Naive thymus-derived CD8-positive, alpha-beta T cell (primary cell): ENCODE data around the gene TRPM1. TPM values are rescaled to one million over a fixed set of nuclear protein-coding genes. Genes with fewer than 3 reads are reported as not detected.

ENCODE experiments used
- ATAC-seq, 2 donors: fragments of 150-1000 bp; cut with Tn5 transposase in 1 of 2; sonication (Bioruptor Pico), chemical (Tn5 transposase) in 1 of 2; 1 replicate in 1 of 2; 2 replicates in 1 of 2; pipeline ENCODE4 v1.10.0; 2021; ENCODE audit warnings: mild to moderate bottlenecking in 2 of 2, moderate library complexity in 2 of 2
- POLR2A ChIA-PET: fragments of 350-600 bp; sonication (Branson Sonifier 250); formaldehyde crosslinking; loops from one replicate; lab custom pipeline; 2021; ENCODE audit warnings: antibody characterized with exemption; lab: Charles Lee
- DNase-seq, 10 donors: peaks; one replicate each; pipeline versions ENCODE4 v3.0.0 to v3.0.0-alpha.2; 2020 to 2022
- H3K27ac Mint-ChIP-seq, 10 donors: one replicate each; pipeline ENCODE4 v1.8.0; 2020 to 2022; ENCODE audit warnings: mild to moderate bottlenecking in 10 of 10, mixed read lengths in 10 of 10, moderate library complexity in 4 of 10, inconsistent platforms in 1 of 10
- H3K27me3 Mint-ChIP-seq, 5 donors: one replicate each; pipeline ENCODE4 v1.8.0; 2021 to 2022; ENCODE audit warnings: mixed read lengths in 5 of 5
- H3K36me3 Mint-ChIP-seq, 3 donors: one replicate each; pipeline ENCODE4 v1.8.0; 2020 to 2022; ENCODE audit warnings: mixed read lengths in 3 of 3, mild to moderate bottlenecking in 2 of 3, inconsistent platforms in 1 of 3
- H3K4me1 Mint-ChIP-seq, 4 donors: one replicate each; pipeline ENCODE4 v1.8.0; 2021 to 2022; ENCODE audit warnings: mixed read lengths in 4 of 4
- H3K4me3 Mint-ChIP-seq, 10 donors: one replicate each; pipeline ENCODE4 v1.8.0; 2020 to 2022; ENCODE audit warnings: mild to moderate bottlenecking in 10 of 10, mixed read lengths in 10 of 10, moderate library complexity in 6 of 10, inconsistent platforms in 1 of 10
- H3K9me3 Mint-ChIP-seq, 9 donors: one replicate each; pipeline ENCODE4 v1.8.0; 2020 to 2022; ENCODE audit warnings: mixed read lengths in 9 of 9, mild to moderate bottlenecking in 3 of 9, inconsistent platforms in 1 of 9, moderate library complexity in 1 of 9
- polyA plus RNA-seq, 3 donors: library from polyadenylated mRNA; unstranded; fragments of 300-500 nt; fragmentation: Illumina TruSeq; gene quantifications; one replicate each; pipeline ENCODE4 v1.2.3, GENCODE V29; 2021
- total RNA-seq, 8 experiments: library from RNA in 2 of 8; stranded (reverse) in 2 of 8; gene quantifications; one replicate each; pipeline ENCODE4 v1.2.3 and lab custom pipeline; 2021 to 2026

Gene TRPM1
- total and polyA plus RNA-seq, 5 experiments from 2014 or later, result not detected

DNA sequence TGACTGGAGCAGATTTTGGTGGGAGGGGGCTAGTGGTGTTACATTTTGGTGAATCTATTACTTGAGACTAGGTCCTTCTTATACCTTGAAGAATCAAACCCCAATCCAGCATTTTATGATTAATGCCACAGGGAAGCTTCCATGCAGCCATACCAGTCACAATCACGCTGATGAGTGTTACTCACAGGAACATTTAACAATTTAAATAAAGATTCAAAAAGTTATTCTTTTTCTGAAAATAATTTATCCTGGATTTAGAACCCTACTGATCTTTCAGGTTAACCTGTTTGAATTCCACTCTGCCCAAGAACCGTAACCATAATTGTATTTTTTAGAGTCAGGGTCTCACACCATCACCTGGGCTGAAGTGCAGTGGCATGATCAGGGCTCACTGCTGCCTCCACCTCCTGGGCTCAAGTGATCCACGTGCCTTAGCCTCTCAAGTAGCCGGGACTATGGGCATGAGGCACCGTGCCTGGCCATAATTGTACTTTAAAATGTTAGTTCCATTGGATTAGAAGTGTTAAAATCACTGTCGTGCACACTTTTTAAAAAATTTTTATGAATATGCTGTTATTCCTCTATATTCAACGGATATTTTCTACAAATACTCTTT lies 109.2 kb downstream of the TRPM1 start:
- Mint-ChIP-seq H3K27me3 (no peaks in the 10 kb centered on the region), H3K36me3 (peaks cover 0 to 6% (median 0%) of the 10 kb centered on the region in 3 donors), H3K9me3 (no peaks in the 10 kb centered on the region), H3K4me1 (peaks cover 10 to 40% (median 27%) of the 10 kb centered on the region in 4 donors), H3K4me3 (peak overlapping the region; percentile 70 to 97 (median 84)), H3K27ac (peak overlapping the region in 8 of 10 donors; percentile 81 to 93 (median 88))
- no peak for ATAC-seq
- POLR2A ChIA-PET, result interaction anchor here (0.7 to 2.6 kb wide), 4 partner anchors 21 to 272 kb away, joined by 4 to 45 read pairs (median 6); partner anchors contain the start of gene FAN1
- no peak for DNase-seq

DNA sequence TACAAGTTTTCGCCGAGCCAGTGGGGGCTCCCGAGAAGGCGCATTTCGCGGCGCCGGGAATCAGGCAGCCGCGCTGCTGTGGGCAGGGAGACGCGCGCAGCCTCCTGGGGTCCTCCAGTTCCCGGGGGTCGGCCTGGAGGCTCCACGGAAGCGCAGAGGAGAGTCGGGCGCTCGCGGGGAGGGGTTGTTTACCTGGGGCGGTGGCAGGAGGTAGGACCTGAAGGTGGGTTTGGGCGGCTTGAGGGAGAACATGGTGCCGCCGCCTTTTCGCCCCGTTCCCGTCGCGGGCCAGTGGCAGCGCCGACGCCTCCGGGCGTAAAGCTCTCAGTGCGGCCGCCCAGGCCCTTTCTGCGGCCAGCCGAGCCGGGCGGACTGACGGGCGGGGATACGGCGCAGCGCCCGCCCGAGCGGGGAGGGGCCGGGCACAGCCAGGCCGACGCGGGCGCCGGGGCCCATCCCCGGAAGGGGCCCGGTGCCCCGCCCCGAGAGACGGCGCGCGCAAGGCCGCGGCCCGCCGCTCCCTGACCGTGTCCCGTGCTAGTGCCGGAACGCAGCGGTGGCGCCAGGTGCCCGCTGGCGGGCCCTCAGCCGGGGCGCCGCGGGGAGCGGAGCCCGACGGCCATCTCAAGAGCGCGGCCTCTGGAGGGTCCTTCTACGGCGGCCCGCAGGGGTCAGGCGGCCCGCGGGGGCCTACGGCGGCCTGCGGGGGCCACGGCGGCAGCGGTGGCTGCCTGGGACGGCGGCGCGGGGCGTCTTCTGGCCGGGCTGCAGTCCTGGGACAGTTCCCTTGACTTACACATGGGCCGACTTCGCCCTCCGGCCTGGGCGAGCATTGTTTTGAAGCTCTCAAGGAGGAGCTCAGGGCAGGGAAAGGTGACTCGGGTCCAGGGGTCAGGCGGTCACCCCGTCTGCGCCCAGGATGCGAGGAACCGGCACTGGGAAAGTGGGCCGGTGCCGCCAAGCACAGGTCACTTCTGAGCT lies 110.0 kb downstream of the TRPM1 start, which contains the start of gene MTMR10:
Gene MTMR10 (minus strand): TSS at position 374 of the 981 bp plus-strand sequence. CDS start 122 bp downstream, at position 252.
- Mint-ChIP-seq H3K27me3 (no peaks in the 10 kb centered on the region), H3K27ac (peak within 1 kb of the TSS; percentile 90 to 97 (median 94)), H3K4me3 (peak within 1 kb of the TSS; percentile 93 to 98 (median 96)), H3K4me1 (peaks cover 13 to 48% (median 34%) of the 10 kb centered on the region in 4 donors), H3K9me3 (no peaks in the 10 kb centered on the region), H3K36me3 (peaks cover 0 to 12% (median 0%) of the 10 kb centered on the region in 3 donors)
- POLR2A ChIA-PET, result interaction anchor here (0.7 to 2.6 kb wide), 6 partner anchors 16 to 273 kb away, joined by 3 to 45 read pairs (median 4); partner anchors contain the start of gene FAN1
- ATAC-seq (peak; percentile 92 to 93), DNase-seq (peak; percentile 58 to 91 (median 73))

DNA sequence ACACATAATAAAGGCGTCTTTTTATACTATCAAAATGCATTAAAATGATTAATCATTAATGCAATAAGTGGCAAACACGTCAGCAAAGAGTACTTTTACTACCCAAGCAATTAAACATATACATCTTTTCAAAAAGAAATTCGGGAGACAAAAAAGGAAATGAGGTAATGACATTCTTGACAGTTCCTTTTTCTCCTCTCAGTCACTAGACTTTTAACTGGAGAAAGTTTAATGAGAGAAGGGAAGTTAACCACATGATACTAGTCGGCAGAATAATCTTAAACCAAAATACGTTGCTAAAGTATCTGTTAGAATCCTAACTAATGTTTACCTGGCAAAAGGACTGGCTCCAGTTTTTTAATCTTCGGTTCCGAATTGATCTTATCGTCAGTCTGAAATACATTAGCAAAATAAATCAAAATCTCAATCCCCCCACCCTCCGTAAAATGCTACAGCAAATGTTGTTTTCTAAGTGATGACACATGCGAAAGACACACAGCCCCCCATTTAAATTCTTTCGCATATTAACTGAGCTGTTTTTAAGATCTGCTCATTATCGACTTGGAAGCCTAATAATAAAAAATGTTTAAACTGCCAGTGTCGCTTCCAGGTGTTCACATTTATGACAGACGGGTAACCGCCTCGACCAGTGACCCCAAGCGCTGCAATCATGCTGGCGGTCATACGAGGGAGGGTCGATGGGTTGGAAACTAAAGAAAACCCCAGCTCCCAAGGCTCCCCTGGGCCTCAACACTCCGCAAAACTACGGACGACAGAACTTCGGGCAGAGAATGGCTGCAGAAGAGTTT lies 110.9 kb downstream of the TRPM1 start:
- peak in 1 of 10 donors; percentile 63 for DNase-seq
- no peaks in the 10 kb centered on the region for H3K27me3 Mint-ChIP-seq
- H3K4me1 Mint-ChIP-seq, result peaks cover 15 to 53% (median 39%) of the 10 kb centered on the region in 4 donors
- POLR2A ChIA-PET, result interaction anchor here (1.4 to 2.6 kb wide), 4 partner anchors 15 to 87 kb away, joined by 3 to 45 read pairs (median 6); partner anchors contain the start of gene FAN1
- H3K4me3 Mint-ChIP-seq, result peak overlapping the region; percentile 93 to 98 (median 96)
- H3K27ac Mint-ChIP-seq, result peak overlapping the region; percentile 90 to 97 (median 94)
- H3K9me3 Mint-ChIP-seq, result no peaks in the 10 kb centered on the region
- ATAC-seq, result no peak
- peaks cover 0 to 18% (median 2%) of the 10 kb centered on the region in 3 donors for H3K36me3 Mint-ChIP-seq

DNA sequence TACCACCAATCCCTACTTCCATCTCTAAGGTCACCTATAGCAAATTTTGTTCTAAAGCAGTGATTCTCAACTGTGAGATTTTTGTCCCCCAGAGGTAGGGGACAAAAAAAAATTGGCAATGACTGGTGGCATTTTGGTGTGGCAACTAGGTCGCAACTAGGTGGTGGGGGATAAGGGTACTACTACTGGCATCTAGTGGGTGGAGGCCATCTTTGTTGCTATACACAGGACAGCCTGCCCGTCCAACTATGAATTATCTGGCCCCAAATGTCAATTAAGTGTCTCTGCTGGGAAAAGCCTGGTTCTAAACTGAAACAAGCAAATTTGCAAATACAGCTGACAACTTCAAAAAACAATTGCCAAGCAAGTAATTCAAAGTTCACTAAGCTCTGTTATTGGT lies 111.5 kb downstream of the TRPM1 start:
- Mint-ChIP-seq H3K27me3 (no peaks in the 10 kb centered on the region), H3K4me3 (peak overlapping the region; percentile 93 to 98 (median 96)), H3K4me1 (peaks cover 19 to 59% (median 46%) of the 10 kb centered on the region in 4 donors), H3K27ac (peak overlapping the region in 9 of 10 donors; percentile 52 to 97 (median 93)), H3K36me3 (peaks cover 0 to 24% (median 2%) of the 10 kb centered on the region in 3 donors), H3K9me3 (no peaks in the 10 kb centered on the region)
- ATAC-seq (no peak), DNase-seq (no peak)
- POLR2A ChIA-PET, result interaction anchor here (2.6 kb wide), 1 partner anchor 24 kb away, joined by 45 read pairs; no protein-coding TSS in a partner anchor

DNA sequence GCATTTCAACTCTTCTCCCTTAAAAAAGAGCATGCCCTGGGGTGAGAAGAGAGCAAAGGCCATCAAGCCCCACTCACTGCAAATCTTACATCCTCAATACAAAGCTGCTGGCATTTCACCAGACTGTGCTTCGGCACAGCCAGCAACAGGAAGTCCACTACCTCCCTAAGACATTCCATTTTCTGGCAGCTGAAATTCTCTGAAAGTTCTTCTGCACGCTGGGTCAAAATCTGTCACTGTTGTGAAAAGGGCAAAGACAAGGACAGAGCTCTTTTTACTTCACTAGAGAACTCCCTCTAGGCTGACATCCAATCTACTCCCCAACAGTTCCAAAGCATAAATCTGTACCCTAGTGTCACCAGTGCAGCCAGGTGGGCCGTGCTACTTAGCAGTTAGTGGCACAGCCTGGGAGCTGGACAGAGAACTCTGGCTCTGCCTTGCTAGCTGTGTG lies 116.4 kb downstream of the TRPM1 start:
- Mint-ChIP-seq H3K9me3 (no peaks in the 10 kb centered on the region), H3K36me3 (peaks cover 4 to 70% (median 22%) of the 10 kb centered on the region in 3 donors), H3K4me3 (peak overlapping the region in 9 of 10 donors; percentile 20 to 62 (median 45)), H3K4me1 (peaks cover 46 to 89% (median 79%) of the 10 kb centered on the region in 4 donors), H3K27me3 (no peaks in the 10 kb centered on the region), H3K27ac (peak overlapping the region in 7 of 10 donors; percentile 12 to 74 (median 59))
- ATAC-seq (peak in 1 of 2 donors; percentile 38), DNase-seq (no peak)
- POLR2A ChIA-PET, result interaction anchor here (0.8 kb wide), 1 partner anchor 32 kb away, joined by 3 read pairs; no protein-coding TSS in a partner anchor

DNA sequence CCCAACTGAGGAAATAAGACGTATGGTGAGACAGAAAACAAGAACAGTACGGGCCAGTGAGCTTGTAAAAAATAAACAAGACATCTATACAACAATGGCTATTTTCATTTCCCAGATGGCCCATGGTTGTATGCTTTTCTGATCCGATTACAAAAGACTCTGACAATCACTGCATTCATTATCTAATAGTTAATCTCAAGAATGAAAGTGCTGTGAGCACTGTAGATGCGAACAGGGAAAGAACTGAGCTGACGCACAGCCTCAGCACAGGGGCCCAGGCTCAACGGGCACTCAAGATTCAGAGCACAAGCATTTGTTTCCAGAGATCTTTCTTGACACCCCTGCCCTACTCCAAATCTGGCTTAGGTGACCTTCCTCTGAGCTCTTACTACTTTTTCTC lies 117.0 kb downstream of the TRPM1 start:
- DNase-seq (no peak), ATAC-seq (no peak)
- Mint-ChIP-seq H3K4me1 (peaks cover 47 to 89% (median 80%) of the 10 kb centered on the region in 4 donors), H3K4me3 (peak overlapping the region in 7 of 10 donors; percentile 16 to 62 (median 44)), H3K27ac (peak overlapping the region in 5 of 10 donors; percentile 12 to 74 (median 59)), H3K27me3 (no peaks in the 10 kb centered on the region), H3K36me3 (peaks cover 4 to 76% (median 28%) of the 10 kb centered on the region in 3 donors), H3K9me3 (no peaks in the 10 kb centered on the region)
- POLR2A ChIA-PET, result no interaction called here

DNA sequence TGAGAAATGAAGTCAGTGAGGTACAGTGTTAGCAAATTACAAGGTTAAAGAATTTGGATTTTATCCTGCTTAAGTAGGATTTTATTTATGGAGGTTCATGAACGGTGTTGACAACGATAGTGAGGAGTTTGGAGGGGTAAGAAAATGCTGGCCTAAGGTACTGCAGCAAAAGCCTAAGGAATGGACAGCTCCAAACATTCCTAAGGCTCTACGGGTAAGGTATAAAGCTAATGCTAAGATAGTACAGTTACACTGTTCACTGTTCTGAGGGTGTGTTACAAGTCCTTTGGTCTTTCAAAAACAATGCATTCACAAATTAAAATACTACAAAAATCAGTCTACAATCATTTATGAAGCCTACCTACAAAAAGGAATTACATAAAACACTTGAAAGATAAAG lies 117.4 kb downstream of the TRPM1 start:
- ATAC-seq, result no peak
- Mint-ChIP-seq H3K27ac (peak overlapping the region in 3 of 10 donors; percentile 5 to 74 (median 29)), H3K4me3 (peak overlapping the region in 4 of 10 donors; percentile 5 to 62 (median 36)), H3K4me1 (peaks cover 49 to 90% (median 82%) of the 10 kb centered on the region in 4 donors), H3K27me3 (no peaks in the 10 kb centered on the region), H3K9me3 (no peaks in the 10 kb centered on the region), H3K36me3 (peaks cover 4 to 78% (median 31%) of the 10 kb centered on the region in 3 donors)
- DNase-seq, result no peak
- POLR2A ChIA-PET, result no interaction called here

DNA sequence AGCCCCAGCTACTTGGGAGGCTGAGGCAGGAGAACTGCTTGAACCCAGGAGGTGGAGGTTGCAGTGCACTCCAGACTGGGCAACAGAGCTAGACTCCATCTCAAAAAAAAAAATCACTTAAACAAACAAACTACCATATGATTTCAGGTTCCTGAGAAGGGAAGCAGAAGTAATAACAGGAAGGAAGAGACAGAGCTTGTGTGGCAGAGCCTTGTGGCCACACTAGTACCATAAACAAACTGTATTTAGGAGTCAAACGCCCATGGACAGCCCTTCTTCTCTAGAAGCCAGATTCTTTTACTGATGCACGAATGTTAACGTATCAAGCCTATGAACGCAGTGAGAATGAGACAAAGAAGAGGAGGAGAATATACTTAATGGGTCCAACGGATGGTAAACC lies 122.1 kb downstream of the TRPM1 start:
- POLR2A ChIA-PET, result no interaction called here

DNA sequence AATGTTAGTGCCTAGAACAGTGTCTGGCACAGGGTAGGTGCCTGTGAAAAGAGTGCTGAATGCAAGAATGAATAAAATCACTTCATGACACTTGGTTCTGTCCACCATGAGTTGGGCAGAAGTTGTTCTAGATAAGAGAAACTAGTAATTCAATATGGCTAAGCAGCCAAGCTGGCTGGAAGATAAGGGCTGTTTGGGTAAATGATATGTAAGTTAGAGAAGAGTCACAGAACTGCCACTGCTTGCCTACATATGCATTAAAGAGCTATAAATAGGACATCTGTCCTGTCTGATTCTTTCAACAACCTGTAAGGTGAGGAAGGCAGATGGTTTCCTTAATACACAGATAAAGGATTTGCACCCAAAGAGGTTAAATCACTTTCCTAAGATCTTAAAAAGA lies 123.2 kb downstream of the TRPM1 start:
- ATAC-seq, result no peak
- H3K9me3 Mint-ChIP-seq, result no peaks in the 10 kb centered on the region
- peak overlapping the region in 1 of 10 donors; percentile 23 for H3K27ac Mint-ChIP-seq
- peaks cover 4 to 78% (median 35%) of the 10 kb centered on the region in 3 donors for H3K36me3 Mint-ChIP-seq
- POLR2A ChIA-PET, result no interaction called here
- peaks cover 31 to 64% (median 53%) of the 10 kb centered on the region in 4 donors for H3K4me1 Mint-ChIP-seq
- no peak for DNase-seq
- no peaks in the 10 kb centered on the region for H3K27me3 Mint-ChIP-seq
- no peak overlapping the region for H3K4me3 Mint-ChIP-seq

More for the DNA sequence above, 122.1 kb downstream of the TRPM1 start:
- Mint-ChIP-seq H3K27me3 (no peaks in the 10 kb centered on the region), H3K36me3 (peaks cover 4 to 77% (median 29%) of the 10 kb centered on the region in 3 donors), H3K4me3 (peak overlapping the region in 6 of 10 donors; percentile 5 to 49 (median 28)), H3K27ac (peak overlapping the region in 5 of 10 donors; percentile 19 to 78 (median 45)), H3K4me1 (peaks cover 37 to 74% (median 63%) of the 10 kb centered on the region in 4 donors), H3K9me3 (no peaks in the 10 kb centered on the region)
- no peak for DNase-seq
- no peak for ATAC-seq

DNA sequence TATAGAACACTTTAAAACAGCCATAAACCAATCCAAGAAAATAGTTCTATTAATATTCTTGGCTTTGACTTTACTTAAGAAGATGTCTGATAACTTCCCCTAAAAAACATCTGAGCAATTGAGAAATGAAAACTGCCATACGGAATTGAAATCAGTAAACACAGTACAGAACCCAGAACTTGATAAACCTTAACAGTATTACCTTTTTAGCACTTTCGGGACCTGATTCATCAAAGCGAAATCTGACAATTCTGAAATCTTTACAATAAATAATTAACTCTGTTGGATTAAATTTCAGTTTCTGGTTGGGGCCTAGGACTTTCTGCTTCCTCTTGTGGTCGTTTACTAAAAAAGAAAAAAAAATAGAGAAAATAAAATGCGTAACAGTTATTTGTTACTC lies 127.4 kb downstream of the TRPM1 start:
- POLR2A ChIA-PET, result no interaction called here
- ATAC-seq, result no peak
- H3K36me3 Mint-ChIP-seq, result peaks cover 0 to 76% (median 21%) of the 10 kb centered on the region in 3 donors
- peaks cover 14 to 59% (median 48%) of the 10 kb centered on the region in 4 donors for H3K4me1 Mint-ChIP-seq
- H3K27me3 Mint-ChIP-seq, result no peaks in the 10 kb centered on the region
- H3K4me3 Mint-ChIP-seq, result no peak overlapping the region
- H3K27ac Mint-ChIP-seq, result no peak overlapping the region
- no peak for DNase-seq
- H3K9me3 Mint-ChIP-seq, result no peaks in the 10 kb centered on the region

DNA sequence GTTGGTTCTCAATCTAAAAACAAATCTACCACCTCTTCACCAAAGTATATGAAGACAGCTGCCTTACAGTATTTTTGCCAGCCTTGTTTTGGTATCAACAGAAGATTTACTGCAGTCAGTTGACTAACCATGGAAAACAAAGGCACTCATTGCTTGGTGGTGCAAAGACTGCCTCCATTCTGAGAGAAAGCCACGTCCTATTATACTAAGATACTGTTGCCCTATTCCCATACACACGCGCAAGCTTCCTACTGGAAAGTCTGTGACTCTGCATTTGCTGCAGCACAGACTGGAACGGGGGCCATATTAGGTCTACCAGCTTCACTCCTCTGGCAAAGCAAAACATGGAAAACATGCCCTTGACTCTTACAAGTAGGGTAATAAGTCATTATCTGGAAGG lies 128.1 kb downstream of the TRPM1 start:
- peaks cover 13 to 57% (median 46%) of the 10 kb centered on the region in 4 donors for H3K4me1 Mint-ChIP-seq
- H3K36me3 Mint-ChIP-seq, result peaks cover 0 to 74% (median 21%) of the 10 kb centered on the region in 3 donors
- H3K9me3 Mint-ChIP-seq, result no peaks in the 10 kb centered on the region
- ATAC-seq (no peak), DNase-seq (no peak)
- POLR2A ChIA-PET, result no interaction called here
- H3K4me3 Mint-ChIP-seq, result no peak overlapping the region
- H3K27me3 Mint-ChIP-seq, result no peaks in the 10 kb centered on the region
- H3K27ac Mint-ChIP-seq, result peak overlapping the region in 2 of 10 donors; percentile 19 to 57
